NB4 (cell line): ENCODE measurements around the gene ALDH1A2.

Experiments
- MYC ChIP-seq: IDR thresholded peaks from 2 replicates; pipeline ENCODE4 v1.6.1; 2011; ENCODE audit warnings: low read depth, low read length
- POLR2A ChIP-seq: IDR thresholded peaks from 2 replicates; pipeline ENCODE4 v1.6.1; 2011; ENCODE audit warnings: mild to moderate bottlenecking; ENCODE audit not compliant: insufficient read length; ENCODE audit errors: extremely low read depth

- TF ChIP-seq POLR2A (no peak), MYC (no peak)
Measured at GRCh38 chr15:58044551-58044950, 21.0 kb downstream of the ALDH1A2 start.
